ENCODE results near the gene CEACAM4.

GRCh38 chr19:41624515-41624914, 2.4 kb downstream of the CEACAM4 start:
- TF ChIP-seq, protein P1, sequence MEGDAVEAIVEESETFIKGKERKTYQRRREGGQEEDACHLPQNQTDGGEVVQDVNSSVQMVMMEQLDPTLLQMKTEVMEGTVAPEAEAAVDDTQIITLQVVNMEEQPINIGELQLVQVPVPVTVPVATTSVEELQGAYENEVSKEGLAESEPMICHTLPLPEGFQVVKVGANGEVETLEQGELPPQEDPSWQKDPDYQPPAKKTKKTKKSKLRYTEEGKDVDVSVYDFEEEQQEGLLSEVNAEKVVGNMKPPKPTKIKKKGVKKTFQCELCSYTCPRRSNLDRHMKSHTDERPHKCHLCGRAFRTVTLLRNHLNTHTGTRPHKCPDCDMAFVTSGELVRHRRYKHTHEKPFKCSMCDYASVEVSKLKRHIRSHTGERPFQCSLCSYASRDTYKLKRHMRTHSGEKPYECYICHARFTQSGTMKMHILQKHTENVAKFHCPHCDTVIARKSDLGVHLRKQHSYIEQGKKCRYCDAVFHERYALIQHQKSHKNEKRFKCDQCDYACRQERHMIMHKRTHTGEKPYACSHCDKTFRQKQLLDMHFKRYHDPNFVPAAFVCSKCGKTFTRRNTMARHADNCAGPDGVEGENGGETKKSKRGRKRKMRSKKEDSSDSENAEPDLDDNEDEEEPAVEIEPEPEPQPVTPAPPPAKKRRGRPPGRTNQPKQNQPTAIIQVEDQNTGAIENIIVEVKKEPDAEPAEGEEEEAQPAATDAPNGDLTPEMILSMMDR (IDR thresholded peaks at IDR 0.05) = no peak
- TF ChIP-seq POLR2AphosphoS5 (IDR thresholded peaks at IDR 0.05) (no peak), POLR2A (IDR thresholded peaks at IDR 0.05) (no peak)

All from breast epithelium (tissue), 3 donors.